Measurements from ENCODE around the gene NPEPL1. TPM values are rescaled to one million over a fixed set of nuclear protein-coding genes. Genes with fewer than 3 reads are reported as not detected.

Gene NPEPL1
- polyA plus RNA-seq, 1 donor (not counting 4 experiments of a cell fraction or from before 2014, with no cell fraction given): 4.4 TPM

- H4K20me1 ChIP-seq (ENCODE audit: control insufficient read depth, extremely low read depth, insufficient read depth, low read length): no peaks in the 10 kb centered on the region
- no peaks in the 10 kb centered on the region for H3K79me2 ChIP-seq (ENCODE audit: control insufficient read depth, insufficient read depth, low read length)
- H3K4me2 ChIP-seq (ENCODE audit: control insufficient read depth, extremely low read depth, insufficient read depth, low read depth, low read length): no peak overlapping the region
- H3K9ac ChIP-seq (ENCODE audit: control insufficient read depth, extremely low read depth, insufficient read depth, low read length): no peak overlapping the region
- dilution Hi-C loops (cut with MboI; ENCODE audit: extremely low pct_ligation_motif_present, low sequenced_read_pairs): no loop called here
- H3K9me1 ChIP-seq (ENCODE audit: control insufficient read depth, extremely low read depth, insufficient read depth, low read length): no peaks in the 10 kb centered on the region
- TF ChIP-seq EZH2 (IDR thresholded peaks at IDR 0.05; ENCODE audit: low read length) (no peak), CTCF (optimal IDR thresholded peaks at IDR 0.05 in 1 of 3, IDR thresholded peaks at IDR 0.05 in 1 of 3, conservative IDR thresholded peaks at IDR 0.05 in 1 of 3; ENCODE audit: extremely low read depth in 1 of 3, insufficient read depth in 2 of 3, low read length in 3 of 3) (no peak)
- no peak for FAIRE-seq
- no peaks in the 10 kb centered on the region for H3K27me3 ChIP-seq (ENCODE audit: control insufficient read depth, extremely low read depth, insufficient read depth, low read length)
- H3K4me1 ChIP-seq (ENCODE audit: control insufficient read depth, extremely low read depth, insufficient read depth, low read length): no peaks in the 10 kb centered on the region
- H2AFZ ChIP-seq (ENCODE audit: control insufficient read depth, low read length): no peak overlapping the region
- H3K9me3 ChIP-seq (ENCODE audit: control insufficient read depth, low read depth, low read length): no peaks in the 10 kb centered on the region
- H3K36me3 ChIP-seq (ENCODE audit: control insufficient read depth in 2 of 2, extremely low read depth in 1 of 2, insufficient read depth in 2 of 2, low read length in 2 of 2): peaks cover 4 to 28% of the 10 kb centered on the region in 2 experiments
- no peak overlapping the region for H3K4me3 ChIP-seq (ENCODE audit: control insufficient read depth in 2 of 3, extremely low read depth in 1 of 3, insufficient read depth in 2 of 3, low read depth in 1 of 3, low read length in 3 of 3)
- H3K27ac ChIP-seq (ENCODE audit: control insufficient read depth, insufficient read depth, low read length): no peak overlapping the region
- no peak for DNase-seq (ENCODE audit: low read depth, low spot score)
Observed at GRCh38 chr20:58699623-58700107, 7.1 kb downstream of the NPEPL1 start.

- dilution Hi-C loops (cut with MboI; ENCODE audit: extremely low pct_ligation_motif_present, low sequenced_read_pairs): no loop called here
- H3K79me2 ChIP-seq (ENCODE audit: control insufficient read depth, insufficient read depth, low read length): no peaks in the 10 kb centered on the region
- H3K4me1 ChIP-seq (ENCODE audit: control insufficient read depth, extremely low read depth, insufficient read depth, low read length): no peaks in the 10 kb centered on the region
- no peak for DNase-seq (ENCODE audit: low read depth, low spot score)
- H3K9me3 ChIP-seq (ENCODE audit: control insufficient read depth, low read depth, low read length): no peaks in the 10 kb centered on the region
- no peak overlapping the region for H3K4me2 ChIP-seq (ENCODE audit: control insufficient read depth, extremely low read depth, insufficient read depth, low read depth, low read length)
- H3K9me1 ChIP-seq (ENCODE audit: control insufficient read depth, extremely low read depth, insufficient read depth, low read length): no peaks in the 10 kb centered on the region
- TF ChIP-seq EZH2 (IDR thresholded peaks at IDR 0.05; ENCODE audit: low read length): no peak
- TF ChIP-seq CTCF (optimal IDR thresholded peaks at IDR 0.05 in 1 of 3, IDR thresholded peaks at IDR 0.05 in 1 of 3, conservative IDR thresholded peaks at IDR 0.05 in 1 of 3; ENCODE audit: extremely low read depth in 1 of 3, insufficient read depth in 2 of 3, low read length in 3 of 3): no peak
- H3K27me3 ChIP-seq (ENCODE audit: control insufficient read depth, extremely low read depth, insufficient read depth, low read length): no peaks in the 10 kb centered on the region
- no peaks in the 10 kb centered on the region for H4K20me1 ChIP-seq (ENCODE audit: control insufficient read depth, extremely low read depth, insufficient read depth, low read length)
- H3K9ac ChIP-seq (ENCODE audit: control insufficient read depth, extremely low read depth, insufficient read depth, low read length): no peak overlapping the region
- no peak overlapping the region for H2AFZ ChIP-seq (ENCODE audit: control insufficient read depth, low read length)
- FAIRE-seq: no peak
- peaks cover 4 to 28% of the 10 kb centered on the region in 2 experiments for H3K36me3 ChIP-seq (ENCODE audit: control insufficient read depth in 2 of 2, extremely low read depth in 1 of 2, insufficient read depth in 2 of 2, low read length in 2 of 2)
- no peak overlapping the region for H3K4me3 ChIP-seq (ENCODE audit: control insufficient read depth in 2 of 3, extremely low read depth in 1 of 3, insufficient read depth in 2 of 3, low read depth in 1 of 3, low read length in 3 of 3)
- no peak overlapping the region for H3K27ac ChIP-seq (ENCODE audit: control insufficient read depth, insufficient read depth, low read length)
Observed at GRCh38 chr20:58700121-58700821, 7.7 kb downstream of the NPEPL1 start.
